ENCODE measurements around the gene CREB5. TPM values are rescaled to one million over a fixed set of nuclear protein-coding genes. Genes with fewer than 3 reads are reported as not detected.

The CREB5 gene
- total and polyA plus RNA-seq, 2 donors (not counting 3 experiments of a cell fraction or from before 2014, with no cell fraction given) = 19.6 to 28.4 TPM

DNA sequence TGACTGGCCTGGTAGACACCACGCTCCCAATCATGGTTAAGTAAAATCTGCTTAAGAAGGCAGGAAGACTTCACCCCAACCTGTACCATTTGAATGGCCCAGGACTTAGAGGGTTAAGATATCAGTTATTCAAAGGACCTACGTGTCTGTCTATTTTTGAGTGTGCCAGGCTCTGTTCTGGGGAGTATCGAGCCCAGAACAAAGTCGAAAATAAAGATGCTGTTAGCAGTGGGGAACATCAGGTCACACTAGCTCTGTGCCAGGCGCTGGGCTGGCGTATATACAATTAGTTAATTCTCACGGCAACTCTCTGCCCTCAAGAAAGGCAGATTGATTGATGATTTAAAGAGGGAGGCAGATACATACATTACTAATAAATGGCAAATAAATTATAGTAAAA, 40.5 kb upstream of the CREB5 start:
- Histone ChIP-seq H3K36me3 (ENCODE audit: control insufficient read depth in 2 of 2, extremely low read depth in 1 of 2, insufficient read depth in 2 of 2, low read length in 2 of 2) (no peaks in the 10 kb centered on the region), H3K4me1 (ENCODE audit: control insufficient read depth, extremely low read depth, insufficient read depth, low read length) (no peaks in the 10 kb centered on the region), H3K9ac (replicated peaks; ENCODE audit: extremely low read depth, insufficient read depth, low read length) (no peak overlapping the region), H4K20me1 (replicated peaks; ENCODE audit: control insufficient read depth, extremely low read depth, insufficient read depth, low read length) (no peaks in the 10 kb centered on the region), H3K79me2 (ENCODE audit: control insufficient read depth, insufficient read depth, low read length) (no peaks in the 10 kb centered on the region), H2AFZ (ENCODE audit: low read depth, low read length) (no peak overlapping the region), H3K4me2 (ENCODE audit: insufficient read depth, low read length) (no peak overlapping the region), H3K9me1 (replicated peaks; ENCODE audit: control insufficient read depth, extremely low read depth, insufficient read depth, low read length) (no peaks in the 10 kb centered on the region), H3K27me3 (ENCODE audit: control insufficient read depth in 2 of 2, insufficient read depth in 2 of 2, low read length in 2 of 2) (no peaks in the 10 kb centered on the region), H3K4me3 (replicated peaks in 1 of 3; ENCODE audit: insufficient read depth in 1 of 3, low read depth in 1 of 3, low read length in 3 of 3) (no peak overlapping the region), H3K9me3 (replicated peaks; ENCODE audit: control insufficient read depth, insufficient read depth, low read length) (no peaks in the 10 kb centered on the region), H3K27ac (ENCODE audit: insufficient read depth, low read depth, low read length) (no peak overlapping the region)
- CTCF ChIA-PET = interaction anchor here (1.2 to 1.8 kb wide), 3 partner anchors 8 to 17 kb away, joined by 3 to 7 read pairs (median 6); no protein-coding TSS in a partner anchor
- no peak for FAIRE-seq
- dilution Hi-C loops (cut with MboI; ENCODE audit: extremely low pct_ligation_motif_present, low sequenced_read_pairs) (no loop called here), intact Hi-C loops (cut with micrococcal nuclease) (no loop called here)
- no TSS peak for BruUV-seq (replicated peaks)
- POLR2A ChIA-PET = no interaction called here
- no peak for DNase-seq (ENCODE audit: low read depth, low spot score)
- no peak for TF ChIP-seq GATA2 (IDR thresholded peaks at IDR 0.05; ENCODE audit: insufficient read depth, insufficient read length, low read depth, low read length)
- no peak for TF ChIP-seq MYC (IDR thresholded peaks at IDR 0.05; ENCODE audit: low read depth, low read length)
- TF ChIP-seq, protein P1, sequence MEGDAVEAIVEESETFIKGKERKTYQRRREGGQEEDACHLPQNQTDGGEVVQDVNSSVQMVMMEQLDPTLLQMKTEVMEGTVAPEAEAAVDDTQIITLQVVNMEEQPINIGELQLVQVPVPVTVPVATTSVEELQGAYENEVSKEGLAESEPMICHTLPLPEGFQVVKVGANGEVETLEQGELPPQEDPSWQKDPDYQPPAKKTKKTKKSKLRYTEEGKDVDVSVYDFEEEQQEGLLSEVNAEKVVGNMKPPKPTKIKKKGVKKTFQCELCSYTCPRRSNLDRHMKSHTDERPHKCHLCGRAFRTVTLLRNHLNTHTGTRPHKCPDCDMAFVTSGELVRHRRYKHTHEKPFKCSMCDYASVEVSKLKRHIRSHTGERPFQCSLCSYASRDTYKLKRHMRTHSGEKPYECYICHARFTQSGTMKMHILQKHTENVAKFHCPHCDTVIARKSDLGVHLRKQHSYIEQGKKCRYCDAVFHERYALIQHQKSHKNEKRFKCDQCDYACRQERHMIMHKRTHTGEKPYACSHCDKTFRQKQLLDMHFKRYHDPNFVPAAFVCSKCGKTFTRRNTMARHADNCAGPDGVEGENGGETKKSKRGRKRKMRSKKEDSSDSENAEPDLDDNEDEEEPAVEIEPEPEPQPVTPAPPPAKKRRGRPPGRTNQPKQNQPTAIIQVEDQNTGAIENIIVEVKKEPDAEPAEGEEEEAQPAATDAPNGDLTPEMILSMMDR (IDR thresholded peaks at IDR 0.05; ENCODE audit: extremely low read depth in 1 of 2, insufficient read depth in 1 of 2, low read depth in 1 of 2, low read length in 2 of 2) = no peak
- TF ChIP-seq JUN (IDR thresholded peaks at IDR 0.05; ENCODE audit: borderline replicate concordance, insufficient read depth, insufficient read length, low read depth) = no peak
- TF ChIP-seq, protein P2, sequence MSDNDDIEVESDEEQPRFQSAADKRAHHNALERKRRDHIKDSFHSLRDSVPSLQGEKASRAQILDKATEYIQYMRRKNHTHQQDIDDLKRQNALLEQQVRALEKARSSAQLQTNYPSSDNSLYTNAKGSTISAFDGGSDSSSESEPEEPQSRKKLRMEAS (IDR thresholded peaks at IDR 0.05; ENCODE audit: insufficient read depth, insufficient read length) = no peak
- TF ChIP-seq EZH2 (IDR thresholded peaks at IDR 0.05; ENCODE audit: borderline replicate concordance, low read depth, low read length, severe bottlenecking) = no peak
- TF ChIP-seq POLR2AphosphoS5 (IDR thresholded peaks at IDR 0.05; ENCODE audit: insufficient read depth, low read depth, low read length) = no peak
- TF ChIP-seq POLR2A (IDR thresholded peaks at IDR 0.05; ENCODE audit: low read depth, low read length) = no peak
- no peak for TF ChIP-seq FOS (IDR thresholded peaks at IDR 0.05; ENCODE audit: borderline replicate concordance, insufficient read depth, low read length)

All from endothelial cell of umbilical vein (primary cell).